Erythroblast (primary cell): ENCODE measurements around the gene MEFV.

ENCODE experiments used
- GATA1 ChIP-seq: IDR thresholded peaks from 2 replicates; pipeline ENCODE4 v1.6.1; 2011; ENCODE audit warnings: low read depth, mild to moderate bottlenecking, control low read depth, low read length, moderate library complexity
- POLR2A ChIP-seq: IDR thresholded peaks from 2 replicates; pipeline ENCODE4 v1.6.1; 2011; ENCODE audit warnings: mild to moderate bottlenecking, low read length

- TF ChIP-seq POLR2A (no peak), GATA1 (no peak)
Measured at GRCh38 chr16:3306078-3306477, 49.6 kb upstream of the MEFV start.
